GM12878 (cell line): ENCODE measurements around the gene AGK. TPM values are rescaled to one million over a fixed set of nuclear protein-coding genes. Genes with fewer than 3 reads are reported as not detected.

Source experiments
- ATAC-seq: fragments of 200-7000 bp; cut with Tn5 transposase; 3 replicates; pipeline ENCODE4 v1.9.1; 2020; ENCODE audit warnings: mild to moderate bottlenecking, moderate library complexity
- BruUV-seq: library from RNA; stranded (reverse); fragments of 400-500 nt; replicated peaks from 2 replicates; lab custom pipeline; 2021; lab: Mats Ljungman, UMichigan
- CTCF ChIA-PET: fragments of 300-600 bp; sonication (Branson Sonifier 250); formaldehyde crosslinking; extraction: SDS; loops from one replicate; lab custom pipeline; 2021; ENCODE audit warnings: inconsistent platforms; lab: Yijun Ruan, JAX
- POLR2A ChIA-PET: fragments of 350-600 bp; formaldehyde crosslinking; extraction: SDS; loops from one replicate; lab custom pipeline; 2021; ENCODE audit warnings: inconsistent platforms; lab: Charles Lee
- RAD21 ChIA-PET: fragments of 300-600 bp; sonication (Branson Sonifier 250); formaldehyde crosslinking; loops from one replicate; lab custom pipeline; 2023; ENCODE audit warnings: antibody characterized with exemption; ENCODE audit not compliant: unreplicated experiment; lab: Charles Lee
- SMC1A ChIA-PET: fragments of 300-600 bp; sonication (Branson Sonifier 250); formaldehyde crosslinking; loops from one replicate; lab custom pipeline; 2023; ENCODE audit not compliant: unreplicated experiment, uncharacterized antibody; lab: Charles Lee
- DNase-seq: peaks from one replicate; pipeline ENCODE4 v3.0.0-alpha.2; 2011; ENCODE audit warnings: low read depth, low spot score
- FAIRE-seq: peaks from 3 replicates; lab custom pipeline; 2011; peaks lifted over from hg19 to GRCh38; lab: Jason Lieb, UNC
- H2AFZ ChIP-seq: 2 replicates; pipeline ENCODE4 v1.6.0; 2011; ENCODE audit warnings: low read depth, low read length, control low read depth; ENCODE audit not compliant: control insufficient read depth
- H3K27ac ChIP-seq: 2 replicates; pipeline ENCODE4 v1.5.1; 2011; ENCODE audit warnings: control low read depth; ENCODE audit not compliant: control insufficient read depth, insufficient read depth
- H3K27me3 ChIP-seq, 2 experiments: replicated peaks in 1 of 2; 2 replicates each; pipeline versions ENCODE4 v1.6.0 to v1.6.1; 2011; ENCODE audit warnings: low read length in 1 of 2; ENCODE audit not compliant: control insufficient read depth in 2 of 2, insufficient read depth in 2 of 2
- H3K36me3 ChIP-seq, 2 experiments: 2 replicates each; pipeline ENCODE4 v1.5.1; 2011; ENCODE audit warnings: low read length in 1 of 2; ENCODE audit not compliant: control insufficient read depth in 2 of 2, insufficient read depth in 2 of 2
- H3K4me1 ChIP-seq: 2 replicates; pipeline ENCODE4 v1.6.1; 2011; ENCODE audit warnings: mild to moderate bottlenecking, low read length, moderate library complexity, mixed read lengths; ENCODE audit not compliant: control insufficient read depth, insufficient read depth
- H3K4me2 ChIP-seq: 2 replicates; pipeline ENCODE4 v1.6.0; 2011; ENCODE audit warnings: control low read depth; ENCODE audit not compliant: control insufficient read depth, insufficient read depth
- H3K4me3 ChIP-seq: fragments of 200-600 bp; sonication (generic); 2 replicates; pipeline ENCODE4 v1.5.1; 2016
- H3K79me2 ChIP-seq: 2 replicates; pipeline ENCODE4 v1.6.0; 2011; ENCODE audit warnings: low read length; ENCODE audit not compliant: control insufficient read depth, insufficient read depth
- H3K9ac ChIP-seq: 2 replicates; pipeline ENCODE4 v1.8.0; 2011; ENCODE audit warnings: low read length, control low read depth, mixed read lengths; ENCODE audit not compliant: control insufficient read depth, insufficient read depth
- H3K9me3 ChIP-seq: replicated peaks from 3 replicates; pipeline ENCODE4 v1.5.1; 2011; ENCODE audit warnings: mild to moderate bottlenecking, low read length; ENCODE audit not compliant: control insufficient read depth, insufficient read depth
- H4K20me1 ChIP-seq: 2 replicates; pipeline ENCODE4 v1.6.0; 2011; ENCODE audit not compliant: control insufficient read depth, insufficient read depth
- WGBS: methylation state at CpG from one replicate; pipeline ENCODE4 v1.1.6; 2016; ENCODE audit warnings: low lambda C conversion rate; ENCODE audit not compliant: insufficient replicate concordance, insufficient coverage; ENCODE audit errors: missing lambda C conversion rate; 5-methylcytosine and 5-hydroxymethylcytosine counted together
- in situ Hi-C: fragments of 300-500 bp; cut with MboI; formaldehyde crosslinking; loops from 9 replicates; pipeline ENCODE4 v1.14.3; 2018; ENCODE audit warnings: mixed read lengths
- intact Hi-C: fragments of 100-400 bp; cut with micrococcal nuclease; formaldehyde crosslinking; loops from one replicate; pipeline ENCODE4 v1.14.2; 2022; ENCODE audit not compliant: unreplicated experiment
- polyA plus RNA-seq, 11 experiments: library from polyadenylated mRNA; depleted of rRNA in 4 of 11; unstranded in 6 of 11; stranded (reverse) in 5 of 11; fragments of >200 nt; fragmentation: Nextera tagmentation in 4 of 11; fragmentation: Illumina TruSeq in 1 of 11; extraction: Ambion mirVana in 4 of 11; extraction: Trizol in 1 of 11; gene quantifications; 1 replicate in 1 of 11; 2 replicates in 10 of 11; pipeline versions ENCODE4 v1.2.1 to v1.2.3, GENCODE V29; 2011 to 2016; ENCODE audit warnings: inconsistent platforms in 2 of 11, missing spikeins in 2 of 11, low read depth in 1 of 11
- total RNA-seq, 4 experiments: library from RNA; depleted of rRNA in 3 of 4; stranded (reverse); fragments of >200 nt in 3 of 4; fragmentation: Illumina TruSeq in 1 of 4; extraction: Trizol in 1 of 4; gene quantifications; 2 replicates each; pipeline versions ENCODE4 v1.2.1 to v1.2.3, GENCODE V29; 2013 to 2021
- TF ChIP-seq, protein P1 (sequence below): fragments of 450-650 bp; conservative IDR thresholded peaks from 2 replicates; pipeline ENCODE4 v1.6.1; 2017; ENCODE audit warnings: mild to moderate bottlenecking, moderate library complexity
- TF ChIP-seq, protein P2 (sequence below): fragments of 150-350 bp; IDR thresholded peaks from 2 replicates; pipeline ENCODE4 v1.6.1; 2014; ENCODE audit warnings: mild to moderate bottlenecking, low read depth, low read length
- TF ChIP-seq, protein P3 (sequence below): IDR thresholded peaks from 2 replicates; pipeline ENCODE4 v1.6.1; 2012; ENCODE audit warnings: improper control_type of control experiment, low read depth, low read length; ENCODE audit not compliant: insufficient replicate concordance

AGK gene
- total and polyA plus RNA-seq, 10 of the 15 experiments (the other 5 are each of a cell fraction or from before 2014, with no cell fraction given) = 32.5 to 85.6 (median 47.8) TPM

DNA sequence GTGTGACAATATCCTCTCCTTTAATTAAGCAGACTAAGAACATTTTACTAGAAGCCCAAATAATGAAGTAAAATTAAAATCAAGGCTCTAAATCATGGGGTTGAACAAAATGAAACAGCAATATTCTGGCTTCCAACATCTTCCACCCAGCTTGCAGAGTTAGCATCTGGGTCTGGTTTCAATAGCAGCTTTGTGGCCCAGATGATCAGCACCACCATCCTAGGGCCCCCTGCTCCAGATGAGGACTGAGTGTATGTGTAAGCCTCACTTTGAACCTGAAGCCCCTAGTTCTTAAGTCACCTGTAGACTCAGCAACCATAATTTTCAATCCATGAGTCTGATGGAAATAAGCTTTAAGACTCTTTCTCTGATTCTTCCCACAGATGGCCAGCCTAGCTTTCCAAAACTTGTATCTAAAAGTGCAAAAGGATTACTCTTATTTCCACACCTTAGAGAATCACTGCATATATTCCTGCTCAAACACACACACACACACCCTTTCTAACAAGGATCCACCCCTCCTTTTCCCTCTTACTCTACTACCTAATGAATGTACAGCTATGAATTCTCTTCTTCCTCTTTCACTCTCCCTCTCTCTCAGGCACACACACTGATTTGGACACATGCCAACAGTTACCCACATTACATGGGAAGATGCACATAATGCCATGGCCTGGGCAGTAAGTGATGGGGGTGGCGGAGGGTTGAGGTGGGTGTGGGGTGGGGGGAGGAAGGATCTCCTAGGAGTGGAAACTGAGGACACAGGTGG, 147.2 kb downstream of the AGK start (continued):
- TF ChIP-seq, protein P1, sequence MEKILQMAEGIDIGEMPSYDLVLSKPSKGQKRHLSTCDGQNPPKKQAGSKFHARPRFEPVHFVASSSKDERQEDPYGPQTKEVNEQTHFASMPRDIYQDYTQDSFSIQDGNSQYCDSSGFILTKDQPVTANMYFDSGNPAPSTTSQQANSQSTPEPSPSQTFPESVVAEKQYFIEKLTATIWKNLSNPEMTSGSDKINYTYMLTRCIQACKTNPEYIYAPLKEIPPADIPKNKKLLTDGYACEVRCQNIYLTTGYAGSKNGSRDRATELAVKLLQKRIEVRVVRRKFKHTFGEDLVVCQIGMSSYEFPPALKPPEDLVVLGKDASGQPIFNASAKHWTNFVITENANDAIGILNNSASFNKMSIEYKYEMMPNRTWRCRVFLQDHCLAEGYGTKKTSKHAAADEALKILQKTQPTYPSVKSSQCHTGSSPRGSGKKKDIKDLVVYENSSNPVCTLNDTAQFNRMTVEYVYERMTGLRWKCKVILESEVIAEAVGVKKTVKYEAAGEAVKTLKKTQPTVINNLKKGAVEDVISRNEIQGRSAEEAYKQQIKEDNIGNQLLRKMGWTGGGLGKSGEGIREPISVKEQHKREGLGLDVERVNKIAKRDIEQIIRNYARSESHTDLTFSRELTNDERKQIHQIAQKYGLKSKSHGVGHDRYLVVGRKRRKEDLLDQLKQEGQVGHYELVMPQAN = no peak

DNA sequence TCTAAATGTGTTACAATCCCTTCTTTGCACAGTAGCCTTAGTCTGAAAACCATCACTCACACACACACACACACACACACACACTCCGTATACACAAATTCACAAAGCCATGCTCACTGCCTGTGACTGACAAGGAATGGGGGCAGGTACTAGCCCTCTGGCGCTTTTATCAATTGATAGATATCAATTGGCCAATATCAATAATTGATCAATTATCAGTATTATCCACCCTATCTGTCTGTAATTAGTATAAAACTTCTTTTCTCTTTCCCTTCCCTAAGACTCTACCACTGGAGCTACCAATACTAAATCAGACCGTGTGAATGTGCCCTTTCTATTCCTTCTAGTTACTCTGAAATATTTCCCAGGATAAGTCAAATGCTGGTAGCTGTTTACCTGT, 148.7 kb downstream of the AGK start:
- Histone ChIP-seq H3K79me2 (peaks cover 23% of the 10 kb centered on the region), H3K36me3 (no peaks in the 10 kb centered on the region), H2AFZ (no peak overlapping the region), H3K4me2 (peak overlapping the region; percentile 72), H3K27ac (no peak overlapping the region), H3K4me3 (peak overlapping the region; percentile 97; the same call in 1 of the 2 replicates), H3K4me1 (peaks cover 4% of the 10 kb centered on the region; the same call in 1 of the 2 replicates), H4K20me1 (no peaks in the 10 kb centered on the region), H3K9ac (no peak overlapping the region), H3K27me3 (peaks cover 0 to 2% of the 10 kb centered on the region in 2 experiments; a peak in 1 of 4 replicates), H3K9me3 (no peaks in the 10 kb centered on the region)
- ATAC-seq (no peak), DNase-seq (no peak), FAIRE-seq (no peak)
- WGBS = 83% methylated on average over 3 of the region's 3 CpGs
- CTCF ChIA-PET = interaction anchor here (0.6 to 4.2 kb wide), 6 partner anchors 9 to 90 kb away, joined by 3 to 36 read pairs (median 4); partner anchors contain the start of gene SSBP1
- POLR2A ChIA-PET = interaction anchor here (0.6 to 0.7 kb wide), 3 partner anchors 17 to 685 kb away, joined by 3 to 4 read pairs (median 4); partner anchors contain the start of gene MRPS33
- no TSS peak for BruUV-seq
- TF ChIP-seq, protein P2, sequence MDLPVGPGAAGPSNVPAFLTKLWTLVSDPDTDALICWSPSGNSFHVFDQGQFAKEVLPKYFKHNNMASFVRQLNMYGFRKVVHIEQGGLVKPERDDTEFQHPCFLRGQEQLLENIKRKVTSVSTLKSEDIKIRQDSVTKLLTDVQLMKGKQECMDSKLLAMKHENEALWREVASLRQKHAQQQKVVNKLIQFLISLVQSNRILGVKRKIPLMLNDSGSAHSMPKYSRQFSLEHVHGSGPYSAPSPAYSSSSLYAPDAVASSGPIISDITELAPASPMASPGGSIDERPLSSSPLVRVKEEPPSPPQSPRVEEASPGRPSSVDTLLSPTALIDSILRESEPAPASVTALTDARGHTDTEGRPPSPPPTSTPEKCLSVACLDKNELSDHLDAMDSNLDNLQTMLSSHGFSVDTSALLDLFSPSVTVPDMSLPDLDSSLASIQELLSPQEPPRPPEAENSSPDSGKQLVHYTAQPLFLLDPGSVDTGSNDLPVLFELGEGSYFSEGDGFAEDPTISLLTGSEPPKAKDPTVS = no peak
- TF ChIP-seq, protein P3, sequence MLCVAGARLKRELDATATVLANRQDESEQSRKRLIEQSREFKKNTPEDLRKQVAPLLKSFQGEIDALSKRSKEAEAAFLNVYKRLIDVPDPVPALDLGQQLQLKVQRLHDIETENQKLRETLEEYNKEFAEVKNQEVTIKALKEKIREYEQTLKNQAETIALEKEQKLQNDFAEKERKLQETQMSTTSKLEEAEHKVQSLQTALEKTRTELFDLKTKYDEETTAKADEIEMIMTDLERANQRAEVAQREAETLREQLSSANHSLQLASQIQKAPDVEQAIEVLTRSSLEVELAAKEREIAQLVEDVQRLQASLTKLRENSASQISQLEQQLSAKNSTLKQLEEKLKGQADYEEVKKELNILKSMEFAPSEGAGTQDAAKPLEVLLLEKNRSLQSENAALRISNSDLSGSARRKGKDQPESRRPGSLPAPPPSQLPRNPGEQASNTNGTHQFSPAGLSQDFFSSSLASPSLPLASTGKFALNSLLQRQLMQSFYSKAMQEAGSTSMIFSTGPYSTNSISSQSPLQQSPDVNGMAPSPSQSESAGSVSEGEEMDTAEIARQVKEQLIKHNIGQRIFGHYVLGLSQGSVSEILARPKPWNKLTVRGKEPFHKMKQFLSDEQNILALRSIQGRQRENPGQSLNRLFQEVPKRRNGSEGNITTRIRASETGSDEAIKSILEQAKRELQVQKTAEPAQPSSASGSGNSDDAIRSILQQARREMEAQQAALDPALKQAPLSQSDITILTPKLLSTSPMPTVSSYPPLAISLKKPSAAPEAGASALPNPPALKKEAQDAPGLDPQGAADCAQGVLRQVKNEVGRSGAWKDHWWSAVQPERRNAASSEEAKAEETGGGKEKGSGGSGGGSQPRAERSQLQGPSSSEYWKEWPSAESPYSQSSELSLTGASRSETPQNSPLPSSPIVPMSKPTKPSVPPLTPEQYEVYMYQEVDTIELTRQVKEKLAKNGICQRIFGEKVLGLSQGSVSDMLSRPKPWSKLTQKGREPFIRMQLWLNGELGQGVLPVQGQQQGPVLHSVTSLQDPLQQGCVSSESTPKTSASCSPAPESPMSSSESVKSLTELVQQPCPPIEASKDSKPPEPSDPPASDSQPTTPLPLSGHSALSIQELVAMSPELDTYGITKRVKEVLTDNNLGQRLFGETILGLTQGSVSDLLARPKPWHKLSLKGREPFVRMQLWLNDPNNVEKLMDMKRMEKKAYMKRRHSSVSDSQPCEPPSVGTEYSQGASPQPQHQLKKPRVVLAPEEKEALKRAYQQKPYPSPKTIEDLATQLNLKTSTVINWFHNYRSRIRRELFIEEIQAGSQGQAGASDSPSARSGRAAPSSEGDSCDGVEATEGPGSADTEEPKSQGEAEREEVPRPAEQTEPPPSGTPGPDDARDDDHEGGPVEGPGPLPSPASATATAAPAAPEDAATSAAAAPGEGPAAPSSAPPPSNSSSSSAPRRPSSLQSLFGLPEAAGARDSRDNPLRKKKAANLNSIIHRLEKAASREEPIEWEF = peak; percentile 66
- in situ Hi-C loops (no loop called here), intact Hi-C loops (loop anchor here (2.0 kb wide), 1 partner anchor 39 kb away; the partner anchor contains the start of gene SSBP1)
- SMC1A ChIA-PET = interaction anchor here (1.1 to 2.2 kb wide), 5 partner anchors 9 to 95 kb away, joined by 3 to 11 read pairs (median 7); partner anchors contain the start of genes SSBP1 and WEE2
- RAD21 ChIA-PET = interaction anchor here (1.5 to 3.7 kb wide), 3 partner anchors 10 to 51 kb away, joined by 3 to 16 read pairs (median 5); no protein-coding TSS in a partner anchor
